ENCODE results near the gene DMD.

Gene DMD

GRCh38 chrX:31909850-31910572 lies 1301.3 kb downstream of the DMD start:
- no peak overlapping the region for H3K9ac ChIP-seq (ENCODE audit: low read length)
- no peaks in the 10 kb centered on the region for H3K36me3 ChIP-seq (replicated peaks; ENCODE audit: insufficient read depth, low read length)
- H3F3A ChIP-seq (ENCODE audit: insufficient read depth, low read length), result no peaks in the 10 kb centered on the region
- H3K27ac ChIP-seq (ENCODE audit: low read length), result no peak overlapping the region
- no peak overlapping the region for H2AFZ ChIP-seq (ENCODE audit: low read length)
- no peaks in the 10 kb centered on the region for H3K4me1 ChIP-seq (ENCODE audit: low read length)
- no peak overlapping the region for H3K4me2 ChIP-seq (ENCODE audit: low read depth, low read length)
- TF ChIP-seq EZH2phosphoT487 (IDR thresholded peaks at IDR 0.05; ENCODE audit: low read length) (no peak), EZH2 (optimal IDR thresholded peaks at IDR 0.05; ENCODE audit: low read depth, low read length) (no peak), CTCF (IDR thresholded peaks at IDR 0.05; ENCODE audit: low read length) (no peak)
- H3K9me3 ChIP-seq (replicated peaks; ENCODE audit: insufficient read depth, low read length), result no peaks in the 10 kb centered on the region
- no peaks in the 10 kb centered on the region for H3K27me3 ChIP-seq (replicated peaks; ENCODE audit: insufficient read depth, low read length)
- DNase-seq, result no peak
- H3K4me3 ChIP-seq (ENCODE audit: low read length), result no peak overlapping the region
- H3K79me2 ChIP-seq (ENCODE audit: low read length), result no peaks in the 10 kb centered on the region
- no peaks in the 10 kb centered on the region for H4K20me1 ChIP-seq (ENCODE audit: insufficient read depth, low read length)
- no peaks in the 10 kb centered on the region for H3K9me2 ChIP-seq (replicated peaks; ENCODE audit: insufficient read depth, low read length)

GRCh38 chrX:31894152-31894551 lies 1317.2 kb downstream of the DMD start:
- H3K27ac ChIP-seq (ENCODE audit: low read length), result no peak overlapping the region
- H4K20me1 ChIP-seq (ENCODE audit: insufficient read depth, low read length), result no peaks in the 10 kb centered on the region
- no peaks in the 10 kb centered on the region for H3K36me3 ChIP-seq (replicated peaks; ENCODE audit: insufficient read depth, low read length)
- no peak for DNase-seq
- H2AFZ ChIP-seq (ENCODE audit: low read length), result no peak overlapping the region
- H3K4me1 ChIP-seq (ENCODE audit: low read length), result no peaks in the 10 kb centered on the region
- H3K79me2 ChIP-seq (ENCODE audit: low read length), result no peaks in the 10 kb centered on the region
- TF ChIP-seq CTCF (IDR thresholded peaks at IDR 0.05; ENCODE audit: low read length), result no peak
- no peak for TF ChIP-seq EZH2phosphoT487 (IDR thresholded peaks at IDR 0.05; ENCODE audit: low read length)
- TF ChIP-seq EZH2 (optimal IDR thresholded peaks at IDR 0.05; ENCODE audit: low read depth, low read length), result no peak
- H3K4me2 ChIP-seq (ENCODE audit: low read depth, low read length), result no peak overlapping the region
- no peaks in the 10 kb centered on the region for H3K27me3 ChIP-seq (replicated peaks; ENCODE audit: insufficient read depth, low read length)
- no peak overlapping the region for H3K4me3 ChIP-seq (ENCODE audit: low read length)
- no peak overlapping the region for H3K9ac ChIP-seq (ENCODE audit: low read length)
- no peaks in the 10 kb centered on the region for H3K9me3 ChIP-seq (replicated peaks; ENCODE audit: insufficient read depth, low read length)
- H3F3A ChIP-seq (ENCODE audit: insufficient read depth, low read length), result no peaks in the 10 kb centered on the region
- H3K9me2 ChIP-seq (replicated peaks; ENCODE audit: insufficient read depth, low read length), result no peaks in the 10 kb centered on the region

DNA sequence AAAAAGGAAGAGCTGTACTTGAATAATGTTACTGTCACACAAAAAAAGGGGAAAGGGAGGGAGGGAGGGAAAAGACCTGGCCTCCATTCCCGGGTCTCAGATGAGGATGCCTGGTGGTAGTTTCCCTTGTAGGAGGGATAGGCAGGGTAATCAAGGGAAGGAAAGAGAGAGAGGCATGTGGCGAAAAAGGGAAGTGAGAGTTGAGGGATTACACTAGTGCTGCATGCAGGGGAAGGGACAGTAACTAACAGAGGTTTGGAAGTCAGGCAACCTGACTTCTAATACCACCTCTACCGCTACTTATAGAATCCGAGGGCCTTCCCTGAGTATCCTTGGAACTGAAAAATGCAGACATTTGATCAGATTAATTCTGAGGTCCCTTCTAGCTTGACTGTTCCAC lies 1317.8 kb downstream of the DMD start:
- H3K36me3 ChIP-seq (replicated peaks; ENCODE audit: insufficient read depth, low read length), result no peaks in the 10 kb centered on the region
- no peak overlapping the region for H3K27ac ChIP-seq (ENCODE audit: low read length)
- no peak for DNase-seq
- no peak overlapping the region for H2AFZ ChIP-seq (ENCODE audit: low read length)
- H3K79me2 ChIP-seq (ENCODE audit: low read length), result no peaks in the 10 kb centered on the region
- no peak overlapping the region for H3K4me3 ChIP-seq (ENCODE audit: low read length)
- no peaks in the 10 kb centered on the region for H3F3A ChIP-seq (ENCODE audit: insufficient read depth, low read length)
- H3K9ac ChIP-seq (ENCODE audit: low read length), result no peak overlapping the region
- no peaks in the 10 kb centered on the region for H3K4me1 ChIP-seq (ENCODE audit: low read length)
- no peaks in the 10 kb centered on the region for H4K20me1 ChIP-seq (ENCODE audit: insufficient read depth, low read length)
- TF ChIP-seq EZH2phosphoT487 (IDR thresholded peaks at IDR 0.05; ENCODE audit: low read length) (no peak), EZH2 (optimal IDR thresholded peaks at IDR 0.05; ENCODE audit: low read depth, low read length) (no peak), CTCF (IDR thresholded peaks at IDR 0.05; ENCODE audit: low read length) (no peak)
- H3K27me3 ChIP-seq (replicated peaks; ENCODE audit: insufficient read depth, low read length), result no peaks in the 10 kb centered on the region
- H3K9me3 ChIP-seq (replicated peaks; ENCODE audit: insufficient read depth, low read length), result no peaks in the 10 kb centered on the region
- H3K9me2 ChIP-seq (replicated peaks; ENCODE audit: insufficient read depth, low read length), result no peaks in the 10 kb centered on the region
- H3K4me2 ChIP-seq (ENCODE audit: low read depth, low read length), result no peak overlapping the region

Measured in MM.1S (cell line).